Measurements from ENCODE around the gene CYP11A1.

The CYP11A1 gene

GRCh38 chr15:74319596-74320351 lies 47.7 kb downstream of the CYP11A1 start:
- FAIRE-seq = no peak

- no peak for FAIRE-seq
Measured at GRCh38 chr15:74319138-74319460, 48.3 kb downstream of the CYP11A1 start.

GRCh38 chr15:74318376-74319137 lies 48.9 kb downstream of the CYP11A1 start:
- FAIRE-seq = no peak

GRCh38 chr15:74317820-74318375 lies 49.5 kb downstream of the CYP11A1 start:
- FAIRE-seq = no peak

GRCh38 chr15:74316141-74316540 lies 51.3 kb downstream of the CYP11A1 start:
- no peak for FAIRE-seq

- no peak for FAIRE-seq
Measured at GRCh38 chr15:74315626-74316025, 51.8 kb downstream of the CYP11A1 start.

- no peak for FAIRE-seq
Measured at GRCh38 chr15:74314795-74315438, 52.5 kb downstream of the CYP11A1 start.

GRCh38 chr15:74313889-74314288 lies 53.6 kb downstream of the CYP11A1 start:
- no peak for FAIRE-seq

GRCh38 chr15:74312445-74313007 lies 54.9 kb downstream of the CYP11A1 start:
- no peak for FAIRE-seq

- FAIRE-seq = no peak
Measured at GRCh38 chr15:74311734-74312444, 55.6 kb downstream of the CYP11A1 start.

GRCh38 chr15:74307827-74308811 lies 59.3 kb downstream of the CYP11A1 start:
- no peak for FAIRE-seq

- FAIRE-seq = no peak
Measured at GRCh38 chr15:74306781-74307217, 60.6 kb downstream of the CYP11A1 start.

GRCh38 chr15:74305687-74306086 lies 61.8 kb downstream of the CYP11A1 start:
- no peak for FAIRE-seq

- FAIRE-seq = no peak
Measured at GRCh38 chr15:74304431-74304830, 63.0 kb downstream of the CYP11A1 start.

GRCh38 chr15:74303741-74304309 lies 63.6 kb downstream of the CYP11A1 start:
- FAIRE-seq = no peak

- FAIRE-seq = no peak
Measured at GRCh38 chr15:74302821-74303359, 64.6 kb downstream of the CYP11A1 start.

- no peak for FAIRE-seq
Measured at GRCh38 chr15:74301583-74302361, 65.7 kb downstream of the CYP11A1 start.

GRCh38 chr15:74300057-74300795 lies 67.2 kb downstream of the CYP11A1 start:
- FAIRE-seq = no peak

GRCh38 chr15:74297887-74298286 lies 69.6 kb downstream of the CYP11A1 start:
- FAIRE-seq = no peak
